Nasal cavity respiratory epithelium epithelial cell of viscerocranial mucosa (primary cell): ENCODE results near the gene ARID2. TPM values are rescaled to one million over a fixed set of nuclear protein-coding genes. Genes with fewer than 3 reads are reported as not detected.

Source experiments
- total RNA-seq: library from RNA; depleted of rRNA; stranded (reverse); fragments of >200 nt; gene quantifications from 2 replicates; pipeline ENCODE4 v1.2.3, GENCODE V29; 2014

The ARID2 gene, protein sequence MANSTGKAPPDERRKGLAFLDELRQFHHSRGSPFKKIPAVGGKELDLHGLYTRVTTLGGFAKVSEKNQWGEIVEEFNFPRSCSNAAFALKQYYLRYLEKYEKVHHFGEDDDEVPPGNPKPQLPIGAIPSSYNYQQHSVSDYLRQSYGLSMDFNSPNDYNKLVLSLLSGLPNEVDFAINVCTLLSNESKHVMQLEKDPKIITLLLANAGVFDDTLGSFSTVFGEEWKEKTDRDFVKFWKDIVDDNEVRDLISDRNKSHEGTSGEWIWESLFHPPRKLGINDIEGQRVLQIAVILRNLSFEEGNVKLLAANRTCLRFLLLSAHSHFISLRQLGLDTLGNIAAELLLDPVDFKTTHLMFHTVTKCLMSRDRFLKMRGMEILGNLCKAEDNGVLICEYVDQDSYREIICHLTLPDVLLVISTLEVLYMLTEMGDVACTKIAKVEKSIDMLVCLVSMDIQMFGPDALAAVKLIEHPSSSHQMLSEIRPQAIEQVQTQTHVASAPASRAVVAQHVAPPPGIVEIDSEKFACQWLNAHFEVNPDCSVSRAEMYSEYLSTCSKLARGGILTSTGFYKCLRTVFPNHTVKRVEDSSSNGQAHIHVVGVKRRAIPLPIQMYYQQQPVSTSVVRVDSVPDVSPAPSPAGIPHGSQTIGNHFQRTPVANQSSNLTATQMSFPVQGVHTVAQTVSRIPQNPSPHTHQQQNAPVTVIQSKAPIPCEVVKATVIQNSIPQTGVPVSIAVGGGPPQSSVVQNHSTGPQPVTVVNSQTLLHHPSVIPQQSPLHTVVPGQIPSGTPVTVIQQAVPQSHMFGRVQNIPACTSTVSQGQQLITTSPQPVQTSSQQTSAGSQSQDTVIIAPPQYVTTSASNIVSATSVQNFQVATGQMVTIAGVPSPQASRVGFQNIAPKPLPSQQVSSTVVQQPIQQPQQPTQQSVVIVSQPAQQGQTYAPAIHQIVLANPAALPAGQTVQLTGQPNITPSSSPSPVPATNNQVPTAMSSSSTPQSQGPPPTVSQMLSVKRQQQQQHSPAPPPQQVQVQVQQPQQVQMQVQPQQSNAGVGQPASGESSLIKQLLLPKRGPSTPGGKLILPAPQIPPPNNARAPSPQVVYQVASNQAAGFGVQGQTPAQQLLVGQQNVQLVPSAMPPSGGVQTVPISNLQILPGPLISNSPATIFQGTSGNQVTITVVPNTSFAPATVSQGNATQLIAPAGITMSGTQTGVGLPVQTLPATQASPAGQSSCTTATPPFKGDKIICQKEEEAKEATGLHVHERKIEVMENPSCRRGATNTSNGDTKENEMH (N-terminal part only)
- 16.4 and 30.2 TPM in 2 replicates for total RNA-seq

GRCh38 chr12:45729233-45730083 is at the start of gene ARID2:
Gene ARID2 (plus strand): TSS chr12:45729706. CDS start chr12:45729837, 131 bp downstream.

